Urinary bladder (tissue), 4 donors: ENCODE results near the gene APLP2. TPM values are rescaled to one million over a fixed set of nuclear protein-coding genes. Genes with fewer than 3 reads are reported as not detected.

Source experiments
- DNase-seq: peaks from one replicate; pipeline ENCODE4 v3.0.0-alpha.2; 2015; ENCODE audit errors: extremely low spot score
- H3K27ac ChIP-seq: one replicate; pipeline ENCODE4 v1.5.1; 2013; ENCODE audit warnings: low read depth, mild to moderate bottlenecking, moderate library complexity
- H3K36me3 ChIP-seq: one replicate; pipeline ENCODE4 v1.6.1; 2013; ENCODE audit warnings: mild to moderate bottlenecking, moderate library complexity; ENCODE audit not compliant: insufficient read depth
- H3K4me1 ChIP-seq: one replicate; pipeline ENCODE4 v1.6.1; 2013; ENCODE audit warnings: mild to moderate bottlenecking, moderate library complexity; ENCODE audit not compliant: insufficient read depth
- H3K4me3 ChIP-seq: one replicate; pipeline ENCODE4 v1.5.1; 2013; ENCODE audit warnings: low read depth, low read length
- WGBS: extraction: QIAGEN DNeasy Blood & Tissue Kit; methylation state at CpG from one replicate; pipeline ENCODE4 v1.1.7; 2013; 5-methylcytosine and 5-hydroxymethylcytosine counted together
- polyA plus RNA-seq: library from polyadenylated mRNA; stranded (reverse); fragments of 200-250 nt; gene quantifications from one replicate; pipeline ENCODE4 v1.2.3, GENCODE V29; 2013
- total RNA-seq: library from RNA; depleted of rRNA; stranded (reverse); fragments of >200 nt; gene quantifications from one replicate; pipeline ENCODE4 v1.2.3, GENCODE V29; 2014
- donor health status: healthy with polysubstance abuse.
- donor health status: healthy.

The APLP2 gene
- total and polyA plus RNA-seq, 2 donors = 217 to 364 TPM

DNA sequence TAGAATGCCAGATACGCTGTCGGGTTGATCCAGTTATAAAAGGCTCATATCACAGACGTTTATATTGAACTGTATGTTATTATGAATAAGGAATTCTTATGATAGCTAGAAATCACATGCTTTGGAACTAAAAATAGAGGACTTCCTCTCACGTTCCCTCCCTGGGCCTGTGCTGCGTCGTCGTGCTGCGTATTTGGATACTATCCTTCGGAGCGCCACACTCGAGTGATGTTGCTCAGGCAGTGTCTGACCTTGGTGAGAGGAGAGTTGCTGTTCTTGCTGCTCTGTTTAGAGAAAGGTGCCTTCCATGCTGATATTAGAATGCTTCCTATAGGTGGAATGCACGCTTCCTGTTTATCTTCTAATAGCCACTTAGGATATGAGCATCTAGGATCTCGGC lies 69.7 kb downstream of the APLP2 start:
- Histone ChIP-seq H3K4me1 (no peaks in the 10 kb centered on the region), H3K4me3 (no peak overlapping the region), H3K36me3 (peaks cover 3% of the 10 kb centered on the region), H3K27ac (no peak overlapping the region)
- DNase-seq = no peak
- 72% methylated on average over 13 of the region's 13 CpGs for WGBS

DNA sequence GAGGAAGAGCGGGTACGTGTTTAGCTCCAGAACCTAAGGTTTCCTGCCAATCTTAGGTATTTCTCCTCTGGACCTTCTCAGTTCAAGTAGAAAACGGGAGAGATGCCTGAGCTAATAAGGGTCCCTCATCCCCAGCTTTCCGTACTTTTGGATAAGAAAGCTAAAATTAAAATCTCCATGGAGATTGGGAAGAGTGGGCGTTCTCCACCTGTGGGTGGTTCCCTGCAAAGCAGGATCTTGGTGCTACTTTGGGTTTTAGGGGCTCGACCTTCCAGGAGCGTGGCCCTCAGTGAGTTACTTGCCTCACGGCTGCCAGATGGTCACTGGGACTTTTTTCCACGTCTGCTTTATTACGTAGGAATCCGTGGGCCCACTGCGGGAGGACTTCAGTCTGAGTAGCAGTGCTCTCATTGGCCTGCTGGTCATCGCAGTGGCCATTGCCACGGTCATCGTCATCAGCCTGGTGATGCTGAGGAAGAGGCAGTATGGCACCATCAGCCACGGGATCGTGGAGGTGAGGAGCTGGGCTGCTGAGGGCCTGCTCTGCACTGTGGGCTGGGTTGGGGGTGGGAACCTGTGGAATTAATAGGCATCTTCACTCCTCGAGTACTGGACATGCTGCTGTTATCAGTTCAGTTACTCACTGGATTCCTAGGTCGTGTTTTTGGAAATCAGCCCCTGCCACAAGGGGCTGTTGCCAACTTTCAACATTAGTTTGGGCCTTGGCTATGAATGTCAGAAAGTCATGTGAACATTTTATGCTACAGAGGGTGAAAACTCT lies 72.1 kb downstream of the APLP2 start:
- no peaks in the 10 kb centered on the region for H3K4me1 ChIP-seq
- H3K27ac ChIP-seq = no peak overlapping the region
- no peak for DNase-seq
- 80% methylated on average over 19 of the region's 19 CpGs for WGBS
- H3K4me3 ChIP-seq = no peak overlapping the region
- no peaks in the 10 kb centered on the region for H3K36me3 ChIP-seq

DNA sequence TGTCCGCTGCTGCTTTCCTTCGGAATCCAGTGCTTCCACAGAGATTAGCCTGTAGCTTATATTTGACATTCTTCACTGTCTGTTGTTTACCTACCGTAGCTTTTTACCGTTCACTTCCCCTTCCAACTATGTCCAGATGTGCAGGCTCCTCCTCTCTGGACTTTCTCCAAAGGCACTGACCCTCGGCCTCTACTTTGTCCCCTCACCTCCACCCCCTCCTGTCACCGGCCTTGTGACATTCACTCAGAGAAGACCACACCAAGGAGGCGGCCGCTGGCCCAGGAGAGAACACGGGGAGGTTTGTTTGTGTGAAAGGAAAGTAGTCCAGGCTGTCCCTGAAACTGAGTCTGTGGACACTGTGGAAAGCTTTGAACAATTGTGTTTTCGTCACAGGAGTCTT lies 74.4 kb downstream of the APLP2 start:
- 51% methylated on average over 10 of the region's 10 CpGs for WGBS
- Histone ChIP-seq H3K4me3 (no peak overlapping the region), H3K27ac (no peak overlapping the region), H3K4me1 (no peaks in the 10 kb centered on the region), H3K36me3 (no peaks in the 10 kb centered on the region)
- no peak for DNase-seq

DNA sequence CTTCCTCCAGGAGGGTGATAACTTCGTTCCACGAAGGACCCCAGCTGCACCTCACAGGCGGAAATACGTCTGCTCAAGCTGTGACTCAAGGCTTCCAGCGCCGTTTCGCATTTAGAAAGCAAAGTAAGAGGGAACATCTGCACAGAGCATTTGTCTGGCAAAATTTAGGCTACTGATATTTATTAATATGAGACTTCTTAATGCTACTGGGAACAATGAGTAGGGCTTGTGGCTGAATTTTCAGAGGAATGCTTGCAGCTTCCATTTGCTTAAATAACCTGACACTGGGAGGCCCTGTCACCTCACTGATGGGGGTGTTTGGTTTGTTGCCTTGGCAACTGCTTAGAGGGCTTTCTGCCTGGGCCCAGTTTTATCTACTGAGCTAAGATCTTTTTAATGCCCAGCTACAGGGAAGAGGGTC lies 75.2 kb downstream of the APLP2 start:
- WGBS = 49% methylated on average over 7 of the region's 7 CpGs
- no peak for DNase-seq
- H3K27ac ChIP-seq = no peak overlapping the region
- no peaks in the 10 kb centered on the region for H3K4me1 ChIP-seq
- H3K4me3 ChIP-seq = no peak overlapping the region
- H3K36me3 ChIP-seq = no peaks in the 10 kb centered on the region

DNA sequence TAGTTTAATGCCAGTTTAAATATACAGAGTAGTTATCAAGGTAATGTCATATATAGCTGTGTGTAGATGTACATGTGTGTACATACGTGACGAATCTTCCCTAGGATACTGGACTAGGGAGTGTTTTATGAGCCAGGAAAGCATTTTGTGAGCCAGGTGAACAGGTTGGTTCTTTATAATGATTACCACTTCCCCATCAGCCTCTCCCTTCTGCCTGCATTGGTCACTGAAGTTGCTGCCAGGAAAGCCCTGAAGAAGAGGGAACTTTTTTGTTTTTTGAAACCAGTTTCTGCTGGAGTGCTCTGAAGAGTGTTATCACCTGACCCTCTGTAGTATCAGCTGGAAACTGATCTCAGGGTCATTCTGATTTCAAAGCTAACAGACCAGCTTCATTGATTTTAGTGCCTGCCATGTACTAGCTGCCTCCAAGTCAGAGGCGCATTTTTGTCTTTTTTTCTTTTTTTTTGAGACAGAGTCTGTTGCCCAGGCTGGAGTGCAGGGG lies 75.7 kb downstream of the APLP2 start:
- WGBS = 84% methylated on average over 3 of the region's 3 CpGs
- DNase-seq = no peak
- no peak overlapping the region for H3K4me3 ChIP-seq
- H3K36me3 ChIP-seq = no peaks in the 10 kb centered on the region
- H3K4me1 ChIP-seq = no peaks in the 10 kb centered on the region
- H3K27ac ChIP-seq = no peak overlapping the region

DNA sequence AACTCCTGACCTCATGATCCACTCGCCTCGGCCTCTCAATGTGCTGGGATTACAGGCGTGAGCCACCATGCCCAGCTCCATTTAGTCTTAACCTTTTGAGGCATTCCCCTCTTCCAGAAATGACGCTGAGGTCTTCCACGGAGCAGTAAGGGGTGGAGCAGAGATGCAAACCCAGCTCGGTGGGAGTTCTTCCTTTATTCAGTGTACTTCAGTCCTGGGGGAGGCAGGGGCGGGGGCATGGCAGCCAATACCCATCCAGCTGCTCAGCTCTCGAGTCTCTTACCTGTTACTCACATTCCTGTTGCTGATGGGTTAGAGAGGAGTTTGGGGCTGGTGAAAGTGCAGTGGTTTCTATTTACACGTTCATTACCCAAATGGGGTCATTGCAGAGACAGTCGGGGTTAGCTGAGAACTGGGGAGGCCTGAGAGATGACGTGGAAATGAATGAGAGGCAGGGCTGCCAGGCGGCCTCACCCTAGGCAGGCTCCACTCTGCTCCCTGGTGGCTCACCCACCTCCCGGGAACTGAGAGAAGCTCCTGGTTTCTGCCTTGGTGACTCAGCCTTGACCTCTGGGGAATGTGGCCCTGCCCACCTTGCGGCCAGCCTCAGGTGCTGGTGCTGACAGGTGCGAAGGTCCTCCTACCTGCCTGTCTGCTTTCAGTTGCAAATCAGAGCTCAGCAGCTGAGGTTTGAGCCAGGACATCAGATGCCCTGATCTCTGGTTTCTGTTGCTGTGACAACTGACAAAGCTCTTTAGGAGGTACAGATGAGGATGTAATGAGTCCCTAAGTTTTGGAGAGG lies 76.5 kb downstream of the APLP2 start:
- Histone ChIP-seq H3K4me1 (no peaks in the 10 kb centered on the region), H3K27ac (no peak overlapping the region), H3K36me3 (no peaks in the 10 kb centered on the region)

DNA sequence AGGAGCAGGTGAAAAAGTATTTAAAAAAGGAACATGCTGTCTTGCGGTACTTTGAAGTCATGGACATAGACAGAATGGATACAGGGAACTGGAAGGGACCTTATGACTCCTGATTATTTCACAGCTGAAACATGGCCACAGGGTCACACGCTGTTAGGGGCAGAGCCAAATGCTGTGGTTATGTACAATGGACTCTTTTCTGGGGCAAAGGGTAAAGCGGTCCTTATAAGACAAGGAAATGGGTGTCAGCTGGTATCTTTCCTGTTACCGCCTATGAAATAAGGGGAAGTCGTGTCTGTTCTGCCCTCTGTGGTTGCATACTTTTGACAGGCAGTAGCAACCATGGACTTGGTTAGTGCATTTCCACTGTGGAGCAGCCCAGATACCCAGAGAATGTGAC lies 77.1 kb downstream of the APLP2 start:
- Histone ChIP-seq H3K4me1 (no peaks in the 10 kb centered on the region), H3K4me3 (no peak overlapping the region), H3K27ac (no peak overlapping the region), H3K36me3 (no peaks in the 10 kb centered on the region)
- no peak for DNase-seq
- WGBS = 70% methylated on average over 5 of the region's 5 CpGs

More for the DNA sequence above, 76.5 kb downstream of the APLP2 start:
- WGBS = 75% methylated on average over 15 of the region's 15 CpGs
- no peak overlapping the region for H3K4me3 ChIP-seq
- no peak for DNase-seq

DNA sequence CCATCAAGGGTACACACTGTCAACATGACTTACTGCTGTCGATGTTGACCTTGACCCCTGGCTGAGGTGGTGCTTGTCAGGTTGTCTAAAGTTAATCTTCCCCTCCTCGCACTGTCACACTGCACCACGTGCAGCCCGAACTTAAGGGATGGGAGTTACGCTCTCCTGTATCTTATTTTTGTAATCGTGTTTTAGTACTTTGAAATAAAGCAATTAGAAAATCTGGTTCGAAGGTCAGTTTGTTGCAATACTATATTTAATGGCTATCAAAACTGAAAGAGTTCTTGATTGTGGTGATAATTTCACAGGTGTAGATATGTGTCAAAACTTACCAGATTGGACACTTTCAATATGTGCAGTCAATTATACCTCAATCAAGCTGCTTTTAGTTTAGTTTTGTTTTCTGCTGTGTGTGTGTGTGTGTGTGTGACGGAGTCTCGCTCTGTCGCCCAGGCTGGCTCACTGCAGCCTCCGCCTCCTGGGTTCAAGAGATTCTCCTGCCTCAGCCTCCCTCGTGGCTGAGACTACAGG lies 79.2 kb downstream of the APLP2 start:
- H3K4me1 ChIP-seq = no peaks in the 10 kb centered on the region
- no peak for DNase-seq
- H3K36me3 ChIP-seq = no peaks in the 10 kb centered on the region
- no peak overlapping the region for H3K4me3 ChIP-seq
- H3K27ac ChIP-seq = no peak overlapping the region
- 94% methylated on average over 12 of the region's 12 CpGs for WGBS

DNA sequence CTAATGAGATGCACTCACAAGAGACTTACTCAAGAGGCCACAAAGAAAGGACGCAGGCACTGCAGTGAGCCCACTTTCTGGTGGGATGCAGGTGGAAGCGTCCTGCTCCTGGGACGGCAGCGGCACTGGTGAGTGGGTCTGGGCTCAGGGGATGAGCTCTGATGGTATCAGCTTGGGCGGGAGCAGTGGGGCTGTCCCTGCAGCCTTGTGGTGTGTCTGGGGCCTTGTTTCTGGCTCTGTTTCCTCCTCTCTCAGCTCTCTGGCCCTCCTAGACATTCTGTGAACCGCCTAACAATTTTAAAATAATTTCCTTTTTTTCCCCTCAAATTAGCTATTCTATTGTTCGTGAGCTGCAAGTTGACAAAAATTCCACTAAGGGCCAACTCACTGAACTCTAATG lies 81.1 kb downstream of the APLP2 start:
- H3K36me3 ChIP-seq = no peaks in the 10 kb centered on the region
- H3K4me1 ChIP-seq = no peaks in the 10 kb centered on the region
- no peak overlapping the region for H3K27ac ChIP-seq
- WGBS = 92% methylated on average over 7 of the region's 7 CpGs
- no peak for DNase-seq
- no peak overlapping the region for H3K4me3 ChIP-seq

DNA sequence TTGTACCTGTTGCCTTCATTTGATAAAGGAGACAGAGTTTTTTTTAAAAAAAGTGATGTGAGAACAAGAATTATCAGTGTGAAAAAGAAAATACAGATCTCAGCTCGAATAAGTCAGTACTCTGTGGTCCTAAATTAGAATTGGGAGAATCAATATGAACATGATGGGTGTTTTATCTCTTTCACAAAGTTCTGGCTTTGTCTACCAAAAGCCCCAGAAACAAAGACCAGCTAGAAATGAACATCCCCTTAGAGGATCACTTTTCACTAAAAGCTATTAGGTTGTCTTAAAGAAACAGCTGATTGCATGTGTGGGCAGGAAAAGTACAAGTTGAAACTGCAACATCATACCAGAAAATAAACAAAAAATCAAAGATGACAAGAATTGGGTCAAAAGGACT lies 81.5 kb downstream of the APLP2 start:
- no peak overlapping the region for H3K27ac ChIP-seq
- H3K36me3 ChIP-seq = no peaks in the 10 kb centered on the region
- 82% methylated on average over 1 of the region's 1 CpG for WGBS
- no peaks in the 10 kb centered on the region for H3K4me1 ChIP-seq
- H3K4me3 ChIP-seq = no peak overlapping the region
- DNase-seq = no peak

DNA sequence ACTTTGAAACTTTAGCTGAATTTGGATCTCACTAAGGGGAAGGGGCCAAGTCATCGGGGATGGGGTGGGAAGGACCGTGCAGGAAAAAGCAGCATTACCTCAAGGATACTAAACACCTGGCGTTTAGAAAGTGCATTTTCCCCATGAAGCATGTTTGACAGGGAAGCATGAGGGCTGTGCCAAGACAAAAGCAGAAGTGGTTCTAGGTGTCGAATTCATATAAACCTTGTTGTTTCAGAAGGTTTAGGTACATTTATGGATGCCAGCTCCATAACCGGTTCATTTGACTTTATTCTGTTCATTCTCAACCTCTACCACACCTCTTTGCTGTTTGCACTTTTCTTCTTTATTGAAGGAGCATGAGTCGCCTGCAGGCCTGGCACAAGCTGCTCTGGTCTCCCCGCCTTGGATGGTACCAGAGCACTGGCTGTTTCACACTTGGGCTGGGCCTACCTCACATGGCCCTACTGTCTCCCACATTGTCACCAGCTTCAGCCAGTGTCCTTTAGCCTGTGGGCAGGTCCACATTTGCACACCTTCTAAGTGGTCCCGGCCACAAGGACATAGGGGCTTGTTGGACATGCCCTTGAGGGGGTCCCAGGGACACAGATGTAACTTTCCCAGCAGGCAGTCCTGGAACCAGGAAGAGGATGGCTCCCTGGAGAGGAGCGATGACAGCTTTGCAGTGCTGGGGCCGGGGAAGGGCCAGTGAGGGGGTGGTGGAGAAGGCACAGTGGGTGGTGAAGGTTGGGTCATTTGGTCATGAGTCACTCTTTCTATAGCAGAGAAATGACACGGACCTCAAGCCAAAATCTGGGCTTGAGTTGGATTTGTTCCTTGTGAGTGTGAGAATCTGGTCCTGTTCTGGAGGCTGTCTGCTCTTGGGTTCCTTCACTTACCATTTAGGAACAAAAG lies 86.7 kb downstream of the APLP2 start:
- H3K36me3 ChIP-seq = no peaks in the 10 kb centered on the region
- no peak overlapping the region for H3K4me3 ChIP-seq
- DNase-seq = no peak
- WGBS = 83% methylated on average over 11 of the region's 11 CpGs
- H3K4me1 ChIP-seq = no peaks in the 10 kb centered on the region
- no peak overlapping the region for H3K27ac ChIP-seq

DNA sequence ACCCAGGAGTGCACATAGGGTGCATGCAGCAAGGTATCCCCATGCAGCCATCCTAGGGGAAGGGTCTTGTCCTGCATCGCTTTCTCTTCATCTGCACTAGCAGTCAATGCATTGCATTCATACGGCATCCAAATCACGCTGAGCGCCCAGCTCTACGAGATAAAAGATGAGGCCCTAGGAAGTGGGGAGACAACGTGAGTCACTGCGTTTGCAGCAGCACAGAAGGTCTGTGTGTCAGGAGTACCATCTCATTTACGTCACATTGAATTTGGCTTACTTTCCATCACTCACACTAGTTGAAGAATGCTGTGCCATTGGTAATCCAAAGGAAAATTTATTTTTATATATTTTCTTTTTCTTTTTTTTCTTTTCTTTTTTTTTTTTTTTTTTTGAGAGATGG lies 87.4 kb downstream of the APLP2 start:
- no peak for DNase-seq
- Histone ChIP-seq H3K27ac (no peak overlapping the region), H3K4me1 (no peaks in the 10 kb centered on the region), H3K36me3 (no peaks in the 10 kb centered on the region), H3K4me3 (no peak overlapping the region)
- WGBS = 85% methylated on average over 8 of the region's 8 CpGs

DNA sequence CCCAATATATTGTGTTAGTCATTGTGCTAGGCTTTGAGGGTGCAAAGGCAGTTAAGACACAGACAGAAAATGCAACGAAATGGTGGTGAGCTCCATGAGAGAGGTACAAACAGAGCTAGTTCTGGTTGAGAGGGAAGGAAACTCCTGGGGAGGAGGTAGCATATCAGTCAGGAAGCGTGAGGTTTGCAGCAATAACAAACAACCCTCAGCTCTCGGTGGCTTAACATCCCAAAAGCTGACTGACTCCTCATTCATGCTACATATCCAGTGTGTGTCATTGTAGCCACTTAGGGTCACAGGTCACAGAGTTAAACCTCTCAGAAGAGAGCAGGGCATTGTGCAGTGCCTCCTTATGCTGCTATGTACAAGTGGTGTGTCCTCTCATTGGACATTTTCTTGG lies 88.1 kb downstream of the APLP2 start:
- Histone ChIP-seq H3K4me1 (no peaks in the 10 kb centered on the region), H3K36me3 (no peaks in the 10 kb centered on the region), H3K27ac (no peak overlapping the region), H3K4me3 (no peak overlapping the region)
- 84% methylated on average over 3 of the region's 3 CpGs for WGBS
- no peak for DNase-seq
